ENCODE measurements around the gene WNT10A.

Gene WNT10A

DNA sequence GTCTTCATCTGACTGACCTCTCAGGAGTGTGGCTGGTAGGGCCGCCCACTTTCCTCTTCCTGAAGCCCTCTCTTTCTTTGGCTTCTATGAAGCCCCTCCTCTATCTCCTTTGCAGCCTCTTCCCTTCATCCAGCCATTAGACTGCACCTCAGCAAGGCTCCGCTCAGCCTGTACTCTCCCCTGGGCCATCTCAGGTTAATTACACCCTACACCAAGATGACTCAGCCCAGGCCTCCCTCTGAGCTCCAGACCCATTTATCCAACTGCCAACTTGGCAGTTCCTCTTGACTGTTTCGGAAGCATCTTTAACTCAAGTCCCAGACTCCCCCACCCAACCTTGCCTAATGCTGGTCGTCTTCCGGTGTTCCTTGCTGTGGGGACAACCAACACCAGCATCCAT lies 26.9 kb upstream of the WNT10A start:
- H3K36me3 Mint-ChIP-seq, result no peaks in the 10 kb centered on the region
- no peak overlapping the region for H3K4me3 Mint-ChIP-seq
- ATAC-seq (no peak), DNase-seq (ENCODE audit: low spot score in 2 of 2) (no peak)
- H3K4me1 Mint-ChIP-seq, result peaks cover 13% of the 10 kb centered on the region
- H3K9me3 Mint-ChIP-seq, result no peaks in the 10 kb centered on the region
- no peak overlapping the region for H3K27ac Mint-ChIP-seq

- Mint-ChIP-seq H3K4me1 (peaks cover 13% of the 10 kb centered on the region), H3K27ac (no peak overlapping the region), H3K9me3 (no peaks in the 10 kb centered on the region), H3K4me3 (no peak overlapping the region), H3K36me3 (no peaks in the 10 kb centered on the region)
- DNase-seq (ENCODE audit: low spot score in 2 of 2) (no peak), ATAC-seq (no peak)
Observed at GRCh38 chr2:218854860-218855259, 25.8 kb upstream of the WNT10A start.

DNA sequence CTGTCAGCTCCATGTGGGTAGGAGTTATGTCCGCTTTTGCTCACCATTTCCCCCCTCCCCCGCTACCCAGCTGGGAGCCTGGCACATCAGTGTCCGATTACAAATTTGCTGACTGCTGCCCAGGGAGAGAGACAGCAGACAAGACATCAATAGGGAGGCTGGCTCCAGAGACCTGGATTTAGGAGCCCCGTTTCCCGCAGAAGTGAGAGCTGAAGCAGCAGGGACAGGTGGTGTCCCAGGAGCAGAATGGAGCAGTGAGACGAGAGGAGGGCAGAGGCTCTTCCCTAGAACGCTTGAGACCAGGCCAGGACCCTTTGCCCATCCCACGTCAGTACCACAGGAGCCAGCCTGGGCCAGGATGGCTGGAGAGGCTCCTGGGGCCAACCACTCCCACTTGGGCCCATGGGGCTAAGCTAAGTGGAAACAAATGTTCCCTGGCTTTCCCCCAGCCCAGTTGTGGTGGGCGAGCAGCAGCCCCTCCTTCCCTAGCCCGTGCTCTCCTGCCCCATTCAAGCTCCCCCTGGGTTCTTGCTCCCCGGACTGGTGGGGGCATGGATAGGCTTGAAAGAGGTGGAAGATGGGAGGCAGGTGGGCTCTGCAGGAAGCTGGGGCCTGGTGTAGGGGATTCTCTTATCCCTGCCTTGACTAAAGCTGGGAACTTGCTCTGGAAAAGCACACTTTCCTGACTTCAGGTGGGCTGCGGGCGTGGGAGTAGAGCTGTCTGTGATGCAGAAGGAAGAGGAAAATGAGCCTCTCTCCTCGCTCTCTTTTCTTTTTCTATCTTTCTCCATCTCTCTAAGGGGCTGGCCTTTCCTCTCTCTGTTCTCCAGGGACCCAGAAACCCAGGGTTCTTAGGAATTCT lies 25.1 kb upstream of the WNT10A start:
- DNase-seq (ENCODE audit: low spot score in 2 of 2) (no peak), ATAC-seq (no peak)
- H3K36me3 Mint-ChIP-seq, result no peaks in the 10 kb centered on the region
- H3K4me1 Mint-ChIP-seq, result peaks cover 20% of the 10 kb centered on the region
- H3K9me3 Mint-ChIP-seq, result no peaks in the 10 kb centered on the region
- no peak overlapping the region for H3K4me3 Mint-ChIP-seq
- H3K27ac Mint-ChIP-seq, result no peak overlapping the region

- no peak overlapping the region for H3K4me3 Mint-ChIP-seq
- H3K4me1 Mint-ChIP-seq, result peaks cover 26% of the 10 kb centered on the region
- DNase-seq (ENCODE audit: low spot score in 2 of 2) (no peak), ATAC-seq (no peak)
- H3K9me3 Mint-ChIP-seq, result no peaks in the 10 kb centered on the region
- H3K27ac Mint-ChIP-seq, result no peak overlapping the region
- no peaks in the 10 kb centered on the region for H3K36me3 Mint-ChIP-seq
Observed at GRCh38 chr2:218856167-218856895, 24.3 kb upstream of the WNT10A start.

DNA sequence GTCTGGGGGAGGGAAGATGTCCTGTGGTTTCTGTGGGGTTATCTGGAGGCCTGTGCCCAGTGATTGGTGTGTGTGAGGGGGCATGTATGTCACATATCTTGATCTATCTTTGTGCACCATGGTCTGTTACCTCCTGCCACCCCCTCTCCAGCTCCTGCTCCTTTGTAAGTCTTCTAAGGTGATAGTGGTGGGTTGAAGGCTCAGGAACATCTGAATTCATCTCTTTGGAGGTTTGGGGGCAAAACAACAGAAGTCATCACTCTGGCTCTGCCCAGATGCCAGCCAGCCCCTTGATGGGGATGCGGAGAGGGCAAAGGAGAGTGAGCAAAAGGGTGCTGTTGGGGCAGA lies 23.8 kb upstream of the WNT10A start:
- Mint-ChIP-seq H3K4me1 (peaks cover 26% of the 10 kb centered on the region), H3K9me3 (no peaks in the 10 kb centered on the region), H3K36me3 (no peaks in the 10 kb centered on the region), H3K4me3 (no peak overlapping the region), H3K27ac (no peak overlapping the region)
- DNase-seq (ENCODE audit: low spot score in 2 of 2) (no peak), ATAC-seq (no peak)

DNA sequence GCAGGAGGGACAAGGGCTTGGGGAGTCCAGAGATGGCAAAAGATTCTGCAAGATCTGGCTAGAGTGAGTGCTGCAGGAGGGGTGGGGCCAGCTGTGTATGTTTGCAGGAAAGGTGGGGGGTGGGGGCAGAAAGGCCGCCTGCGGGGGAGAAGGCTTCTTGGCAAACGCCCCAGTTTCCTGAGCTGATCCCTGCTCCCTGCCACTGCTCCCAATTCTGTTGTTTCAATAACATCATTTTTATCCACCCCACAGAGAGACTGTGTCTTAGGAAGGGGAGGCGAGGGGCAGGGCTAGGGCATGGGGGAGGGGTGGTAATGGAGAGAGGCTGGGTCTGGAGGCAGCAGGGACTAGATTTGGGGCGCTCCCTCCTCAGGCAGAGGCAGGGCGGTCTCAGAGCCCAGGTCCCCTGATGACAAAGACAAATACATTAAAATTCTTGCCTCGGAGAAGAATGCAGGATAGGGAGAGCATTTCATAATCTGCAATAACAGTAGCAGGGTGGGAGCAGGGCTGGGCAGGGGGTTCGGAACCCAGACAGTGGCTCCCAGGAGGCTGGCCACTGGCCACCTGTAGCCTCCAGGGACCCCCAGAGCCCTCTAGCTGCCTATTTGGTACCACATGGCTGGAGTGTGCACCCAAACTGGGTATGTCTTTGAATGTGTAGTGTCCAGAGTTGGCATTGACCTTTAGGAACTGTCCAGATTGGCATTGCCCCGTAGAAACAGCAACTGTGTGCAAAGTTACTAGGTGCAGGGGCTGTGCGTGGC lies 23.1 kb upstream of the WNT10A start:
- no peak overlapping the region for H3K27ac Mint-ChIP-seq
- H3K4me3 Mint-ChIP-seq, result no peak overlapping the region
- H3K36me3 Mint-ChIP-seq, result no peaks in the 10 kb centered on the region
- DNase-seq (ENCODE audit: low spot score in 2 of 2) (no peak), ATAC-seq (no peak)
- H3K4me1 Mint-ChIP-seq, result peaks cover 26% of the 10 kb centered on the region
- H3K9me3 Mint-ChIP-seq, result no peaks in the 10 kb centered on the region

DNA sequence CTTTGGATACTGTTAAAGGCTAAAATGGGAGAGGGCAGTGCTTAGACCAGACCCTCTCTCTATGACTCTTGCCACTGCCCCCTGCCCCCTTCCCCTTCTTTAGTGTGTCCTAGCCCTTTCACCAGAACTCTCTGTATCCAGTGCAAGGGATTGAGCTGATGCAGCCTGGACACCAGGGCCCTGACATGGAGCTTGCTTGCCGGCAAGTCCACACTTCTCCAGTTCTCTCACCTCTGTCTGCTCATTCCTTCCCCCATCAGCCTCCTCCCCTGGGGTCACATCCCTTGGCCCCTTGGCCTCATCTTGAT lies 22.6 kb upstream of the WNT10A start:
- Mint-ChIP-seq H3K4me3 (no peak overlapping the region), H3K36me3 (no peaks in the 10 kb centered on the region), H3K9me3 (no peaks in the 10 kb centered on the region), H3K4me1 (peaks cover 26% of the 10 kb centered on the region), H3K27ac (no peak overlapping the region)
- ATAC-seq (no peak), DNase-seq (ENCODE audit: low spot score in 2 of 2) (no peak)

DNA sequence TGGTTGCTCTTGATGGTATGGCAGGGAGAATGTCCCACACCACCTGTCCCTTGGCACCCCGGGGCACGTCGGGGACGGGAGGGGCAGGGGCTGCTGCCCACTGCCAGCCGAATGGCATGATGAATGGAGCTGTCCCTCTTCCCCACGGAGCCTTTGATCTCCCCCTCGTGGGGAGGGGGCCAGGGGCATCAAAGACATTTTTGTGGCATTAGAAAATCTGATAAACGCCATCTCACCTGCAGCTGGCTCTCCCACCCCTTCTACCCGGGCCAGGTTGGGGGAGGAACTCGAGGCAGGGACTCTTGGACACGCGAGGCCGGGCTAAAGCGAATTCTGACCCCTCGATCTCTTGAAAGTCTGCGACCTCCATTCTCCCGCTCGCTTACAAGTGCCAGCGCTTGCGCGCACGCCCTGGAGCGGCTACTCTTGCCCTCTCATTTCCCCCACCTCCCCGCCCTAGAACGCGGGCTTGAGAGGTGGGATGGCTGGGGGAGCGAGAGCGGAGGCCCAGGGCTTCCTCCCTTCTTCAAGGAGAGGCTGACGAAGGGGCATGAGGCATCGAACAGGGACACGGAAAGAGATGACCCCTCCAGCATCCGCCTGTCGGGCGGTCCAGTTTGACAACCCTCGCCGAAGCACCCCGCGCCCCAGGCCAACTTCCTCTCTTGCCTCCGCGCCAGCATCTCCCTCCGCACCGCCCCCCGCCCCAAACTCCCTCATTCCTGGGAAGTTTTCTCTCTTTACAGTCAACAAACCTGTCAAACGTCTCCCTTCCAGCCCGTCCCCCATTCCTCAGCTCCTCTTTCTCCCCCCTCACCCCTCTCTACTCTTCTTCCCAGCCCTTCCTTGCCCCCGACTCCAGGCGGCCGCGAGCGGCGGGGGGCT lies 21.7 kb upstream of the WNT10A start:
- H3K4me3 Mint-ChIP-seq, result peak overlapping the region; percentile 58
- ATAC-seq (no peak), DNase-seq (ENCODE audit: low spot score in 2 of 2) (no peak)
- peaks cover 26% of the 10 kb centered on the region for H3K4me1 Mint-ChIP-seq
- no peak overlapping the region for H3K27ac Mint-ChIP-seq
- H3K36me3 Mint-ChIP-seq, result no peaks in the 10 kb centered on the region
- no peaks in the 10 kb centered on the region for H3K9me3 Mint-ChIP-seq

DNA sequence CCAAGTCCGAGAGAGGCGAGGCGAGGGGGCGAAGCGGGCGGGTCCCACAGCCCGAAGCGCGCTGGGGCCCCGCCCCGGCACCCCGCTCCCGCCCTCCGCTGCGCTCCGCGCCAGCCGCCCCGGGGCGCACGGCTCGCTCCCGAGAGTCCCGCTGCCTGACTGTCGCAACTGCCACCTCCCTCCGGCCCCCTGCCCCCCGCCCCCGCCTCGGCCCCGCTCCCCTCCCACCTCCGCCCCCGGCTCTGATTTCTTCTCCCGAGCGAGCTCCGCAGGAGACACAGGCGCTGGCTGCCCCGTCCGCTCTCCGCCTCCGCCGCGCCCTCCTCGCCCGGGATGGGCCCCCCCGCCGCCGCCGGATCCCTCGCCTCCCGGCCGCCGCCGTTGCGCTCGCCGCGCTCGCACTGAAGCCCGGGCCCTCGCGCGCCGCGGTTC lies 21.1 kb upstream of the WNT10A start, which contains the start of gene WNT6:
WNT6 (plus strand) TSS at position 250 of the 432 bp plus-strand sequence. CDS start 233 bp downstream, outside the sequence.
- Mint-ChIP-seq H3K36me3 (no peaks in the 10 kb centered on the region), H3K4me3 (peak within 1 kb of the TSS; percentile 67), H3K9me3 (no peaks in the 10 kb centered on the region), H3K27ac (no peak within 1 kb of the TSS), H3K4me1 (peaks cover 26% of the 10 kb centered on the region)
- DNase-seq (ENCODE audit: low spot score in 2 of 2), result no peak
- no peak for ATAC-seq

DNA sequence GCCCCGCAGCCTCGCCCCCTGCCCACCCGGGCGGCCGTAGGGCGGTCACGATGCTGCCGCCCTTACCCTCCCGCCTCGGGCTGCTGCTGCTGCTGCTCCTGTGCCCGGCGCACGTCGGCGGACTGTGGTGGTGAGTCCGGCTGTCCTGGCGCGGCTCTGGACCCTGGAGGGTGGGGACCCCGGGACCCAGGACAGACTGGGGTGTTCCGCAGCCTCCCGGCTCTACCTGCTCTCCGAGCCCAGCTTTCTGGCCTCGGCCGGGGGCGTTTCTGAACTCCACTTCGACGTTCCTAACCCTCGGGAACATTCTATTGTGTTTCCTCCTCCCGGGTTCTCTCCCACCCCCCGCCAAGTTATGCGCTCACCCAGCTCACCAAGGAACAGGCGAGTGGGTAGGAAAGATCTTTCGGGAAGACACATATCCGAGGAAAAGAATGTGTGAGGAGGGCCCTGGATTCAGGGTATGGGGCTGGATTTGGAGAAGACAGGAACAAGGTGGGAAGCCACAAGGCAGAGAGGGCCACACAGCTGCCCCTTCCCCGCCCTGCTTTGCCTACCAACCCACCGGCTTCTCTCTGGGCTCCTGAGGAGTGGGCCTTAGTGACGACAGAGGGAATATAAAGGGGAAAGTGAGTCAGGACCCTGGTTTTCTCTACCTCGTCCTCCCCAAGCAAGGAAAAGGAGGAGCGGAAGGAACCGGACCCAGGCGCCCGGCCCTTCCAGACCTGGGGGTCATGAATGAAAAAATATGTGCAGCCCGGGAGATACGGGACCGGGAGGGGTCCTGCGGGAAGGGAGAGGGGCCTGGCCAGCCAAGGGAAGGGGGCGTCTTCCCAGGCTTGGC lies 20.4 kb upstream of the WNT10A start:
- Mint-ChIP-seq H3K4me1 (peaks cover 26% of the 10 kb centered on the region), H3K4me3 (peak overlapping the region; percentile 67), H3K27ac (no peak overlapping the region), H3K9me3 (no peaks in the 10 kb centered on the region), H3K36me3 (no peaks in the 10 kb centered on the region)
- ATAC-seq, result no peak
- DNase-seq (ENCODE audit: low spot score in 2 of 2), result no peak

DNA sequence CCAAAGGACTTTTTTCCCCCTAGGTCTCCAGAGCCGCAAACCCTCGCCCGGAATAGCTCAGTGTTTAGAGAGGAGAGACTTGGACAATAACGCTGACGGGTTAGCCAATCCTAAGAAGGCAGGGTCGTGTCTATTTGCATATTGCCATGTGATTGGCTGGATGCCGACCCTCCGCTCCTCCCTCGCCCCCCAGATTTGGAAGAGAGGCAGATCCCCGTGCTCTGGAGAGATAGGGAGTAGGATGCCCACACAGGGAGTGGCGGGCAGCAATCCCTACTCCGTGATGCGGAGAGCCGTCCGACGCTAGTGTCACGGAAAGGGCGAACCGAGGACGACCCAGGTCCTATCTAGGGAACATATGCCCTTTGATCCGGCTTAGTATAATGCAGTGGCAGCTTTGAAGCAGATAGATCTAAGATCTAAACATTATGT lies 19.7 kb upstream of the WNT10A start:
- Mint-ChIP-seq H3K4me1 (peaks cover 25% of the 10 kb centered on the region), H3K27ac (no peak overlapping the region), H3K36me3 (no peaks in the 10 kb centered on the region), H3K4me3 (peak overlapping the region; percentile 67), H3K9me3 (no peaks in the 10 kb centered on the region)
- no peak for DNase-seq (ENCODE audit: low spot score in 2 of 2)
- ATAC-seq, result no peak

DNA sequence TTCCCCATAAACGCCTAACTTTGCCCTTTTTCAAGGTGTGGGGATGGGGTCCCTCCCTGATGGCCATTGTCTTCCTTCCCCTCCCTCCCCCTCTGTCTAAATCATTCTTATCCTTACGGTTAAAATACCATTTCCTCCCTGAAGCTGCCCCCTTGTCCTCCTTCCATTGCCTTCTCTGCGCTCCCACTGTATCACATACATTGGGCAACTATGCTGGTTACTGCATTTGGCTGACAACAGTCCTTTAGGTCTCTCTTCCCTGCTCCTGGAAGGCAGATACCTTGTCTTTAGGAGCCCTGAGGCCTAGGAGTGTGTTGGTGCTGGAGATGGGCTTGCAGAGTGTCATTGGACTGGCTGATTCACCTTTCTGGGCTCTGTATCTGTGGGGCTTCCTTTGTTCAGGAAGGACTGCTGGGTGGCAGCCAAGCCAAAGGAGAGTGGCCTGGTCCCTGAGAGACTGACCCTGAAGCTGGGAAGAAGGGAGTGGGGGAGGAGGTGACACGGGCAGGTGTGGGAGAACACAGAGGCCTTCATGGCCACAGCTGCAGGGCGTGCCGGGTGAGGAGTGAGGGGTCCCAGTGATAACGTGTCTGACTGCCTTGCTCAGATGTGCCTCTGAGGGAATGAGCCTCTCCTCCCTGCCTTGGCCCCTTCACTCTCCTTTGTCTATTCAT lies 18.9 kb upstream of the WNT10A start:
- ATAC-seq (no peak), DNase-seq (ENCODE audit: low spot score in 2 of 2) (no peak)
- Mint-ChIP-seq H3K4me1 (peaks cover 16% of the 10 kb centered on the region), H3K9me3 (no peaks in the 10 kb centered on the region), H3K27ac (no peak overlapping the region), H3K36me3 (no peaks in the 10 kb centered on the region), H3K4me3 (no peak overlapping the region)

DNA sequence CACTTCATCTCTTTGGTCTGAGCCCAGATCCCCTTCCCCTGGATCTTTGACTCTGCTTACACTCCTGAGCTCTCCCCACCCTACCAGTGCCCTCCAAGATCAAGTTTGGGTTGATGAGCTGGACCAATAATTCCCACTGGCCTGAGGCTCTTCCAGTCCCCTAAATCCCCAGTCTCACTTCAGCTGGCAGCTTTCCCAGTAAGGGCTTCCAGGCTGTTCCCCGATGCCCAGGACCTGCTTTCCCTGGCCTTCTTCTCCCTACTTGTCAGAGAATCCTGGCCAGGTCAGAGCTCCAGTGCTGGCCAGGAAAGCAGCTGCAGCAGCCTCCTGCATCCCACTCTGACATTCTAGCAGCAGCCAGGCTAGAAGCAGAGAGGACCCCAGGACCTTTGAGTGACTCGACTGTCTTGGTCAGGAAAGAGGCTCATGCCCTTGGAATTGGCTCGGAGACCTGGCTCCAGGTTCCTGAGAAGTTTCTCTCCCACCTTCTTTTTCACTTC lies 17.6 kb upstream of the WNT10A start:
- H3K4me3 Mint-ChIP-seq, result no peak overlapping the region
- ATAC-seq (no peak), DNase-seq (ENCODE audit: low spot score in 2 of 2) (no peak)
- no peaks in the 10 kb centered on the region for H3K9me3 Mint-ChIP-seq
- peaks cover 14% of the 10 kb centered on the region for H3K4me1 Mint-ChIP-seq
- no peak overlapping the region for H3K27ac Mint-ChIP-seq
- no peaks in the 10 kb centered on the region for H3K36me3 Mint-ChIP-seq
